SHP77 treated with DMSO at 0.1 percent for 48 hours (cell line): ENCODE measurements around the gene TBL1Y.

Experiments used
- DNase-seq: peaks from one replicate; lab custom pipeline; 2025; lab: John Stamatoyannopoulos, UW

TBL1Y gene

GRCh38 chrY:7092836-7093235 lies 182.3 kb downstream of the TBL1Y start:
- DNase-seq = no peak

DNA sequence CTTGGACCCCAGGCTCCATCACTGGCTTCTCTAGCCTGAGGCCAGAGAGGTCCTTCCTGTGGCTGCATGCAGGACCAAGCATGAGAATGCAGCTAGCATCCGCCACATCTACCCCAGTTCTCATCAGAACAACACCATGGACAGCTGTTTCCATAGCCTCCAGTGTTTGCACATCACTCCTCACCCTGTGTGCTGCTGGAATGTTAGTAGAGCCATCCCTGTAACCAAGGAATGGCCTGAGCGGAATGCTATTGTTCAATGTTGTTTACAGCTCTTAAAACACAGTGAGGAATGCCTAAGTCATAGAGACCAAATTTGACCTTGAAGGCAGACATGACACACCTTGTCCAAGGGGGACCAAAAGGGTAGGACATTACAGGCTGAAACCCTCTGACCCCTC lies 183.9 kb downstream of the TBL1Y start:
- no peak for DNase-seq

- no peak for DNase-seq
Observed at GRCh38 chrY:7097021-7097420, 186.5 kb downstream of the TBL1Y start.

DNA sequence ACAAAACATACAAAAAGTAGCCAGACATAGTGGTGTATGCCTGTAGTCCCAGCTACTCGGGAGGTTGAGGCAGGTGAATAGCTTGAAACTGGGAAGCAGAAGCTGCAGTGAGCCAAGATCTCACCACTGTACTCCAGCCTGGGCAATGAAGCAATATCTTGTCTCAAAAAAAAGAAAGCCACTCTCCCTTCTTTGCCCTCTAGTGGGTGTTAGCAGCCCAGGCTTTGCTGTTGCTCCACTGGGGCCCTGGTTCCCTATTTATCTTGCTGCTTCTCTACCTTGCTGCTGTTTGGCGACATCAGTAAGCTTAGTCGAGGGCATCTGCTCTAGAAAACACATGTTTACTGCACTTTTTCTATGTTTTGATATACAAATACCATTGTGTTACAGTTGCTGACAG lies 189.2 kb downstream of the TBL1Y start:
- DNase-seq = no peak

GRCh38 chrY:7102680-7103079 lies 192.2 kb downstream of the TBL1Y start:
- DNase-seq = no peak

GRCh38 chrY:7107179-7107578 lies 196.7 kb downstream of the TBL1Y start:
- DNase-seq = no peak

GRCh38 chrY:7110086-7110485 lies 199.6 kb downstream of the TBL1Y start:
- DNase-seq = no peak

DNA sequence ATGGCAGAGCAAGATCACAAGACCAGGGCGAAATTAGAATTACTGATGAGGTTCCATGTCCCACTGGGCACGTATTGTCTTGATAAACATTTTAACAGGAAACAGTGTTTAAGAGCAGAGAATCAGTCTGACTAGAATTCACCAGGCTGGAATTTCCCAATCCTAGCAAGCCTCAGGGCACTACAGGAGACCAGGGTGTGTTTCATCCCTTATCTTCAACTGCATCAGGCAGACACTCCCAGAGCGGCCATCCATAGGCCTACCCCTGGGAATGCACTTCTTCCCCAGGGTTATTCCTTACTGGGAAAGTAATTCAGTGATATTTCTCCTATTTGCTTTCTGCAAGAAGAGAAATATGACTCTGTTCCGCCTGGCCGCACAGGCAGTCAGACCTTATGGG lies 205.4 kb downstream of the TBL1Y start:
- DNase-seq = no peak

DNA sequence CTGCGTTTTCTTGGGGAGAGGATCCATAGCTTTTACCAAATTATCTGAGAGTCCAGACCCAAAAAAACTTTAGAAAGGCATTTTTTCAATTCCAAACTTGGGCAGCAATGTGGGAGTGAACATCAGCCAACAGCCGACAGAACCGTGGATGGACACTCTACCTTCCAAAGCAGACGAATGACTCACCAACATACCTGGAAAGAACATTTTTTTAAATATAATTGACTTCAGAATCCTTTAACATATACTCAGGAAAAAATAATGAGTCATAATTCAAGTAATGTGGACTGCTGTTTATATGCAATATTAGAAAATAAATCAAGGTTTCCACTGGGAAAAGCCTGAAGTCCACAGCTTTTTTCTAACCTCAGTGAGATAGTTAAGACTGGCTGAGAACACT lies 211.7 kb downstream of the TBL1Y start:
- DNase-seq = no peak

- no peak for DNase-seq
Observed at GRCh38 chrY:7125136-7126056, 214.9 kb downstream of the TBL1Y start.

DNA sequence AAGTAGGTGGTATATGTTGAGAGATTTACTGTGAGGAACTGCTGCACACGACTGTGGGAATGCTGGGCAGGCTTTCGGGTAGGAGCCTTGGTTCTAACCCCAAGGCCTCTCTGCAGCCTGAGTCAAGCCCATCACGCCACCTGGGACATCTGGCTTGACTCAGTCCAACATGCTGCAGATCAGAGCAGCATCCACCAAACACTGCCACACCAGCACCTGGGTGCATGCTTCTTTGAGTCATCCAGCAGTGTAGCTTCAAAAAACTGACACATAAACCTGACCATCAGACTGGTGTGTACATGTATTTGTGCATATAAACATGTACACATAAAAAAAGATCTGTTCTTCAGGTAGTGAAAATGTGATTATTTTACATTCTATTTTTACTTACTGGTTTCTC lies 217.7 kb downstream of the TBL1Y start:
- DNase-seq = no peak
